H1 (cell line): ENCODE measurements around the gene AP5Z1.

ENCODE experiments used
- EP300 ChIP-seq, 2 experiments: IDR thresholded peaks; 1 replicate in 1 of 2; 2 replicates in 1 of 2; pipeline ENCODE4 v1.6.1; 2011 to 2012; ENCODE audit warnings: low read depth in 2 of 2, low read length in 2 of 2, mild to moderate bottlenecking in 2 of 2, borderline replicate concordance in 1 of 2, inconsistent platforms in 1 of 2, moderate library complexity in 1 of 2
- POLR2AphosphoS5 ChIP-seq: IDR thresholded peaks from 2 replicates; pipeline ENCODE4 v1.6.1; 2011; ENCODE audit warnings: low read depth, low read length
- TAF1 ChIP-seq: IDR thresholded peaks from 2 replicates; pipeline ENCODE4 v1.6.1; 2011; ENCODE audit warnings: mild to moderate bottlenecking, low read depth, low read length
- TF ChIP-seq, protein P1 (sequence below), 3 experiments: IDR thresholded peaks; 1 replicate in 2 of 3; 2 replicates in 1 of 3; pipeline versions ENCODE4 v1.5.1 to v1.6.1; 2011; ENCODE audit warnings: low read length in 3 of 3, mild to moderate bottlenecking in 3 of 3, inconsistent platforms in 2 of 3, low read depth in 1 of 3, moderate library complexity in 1 of 3; ENCODE audit not compliant: insufficient read depth in 1 of 3; ENCODE audit errors: control extremely low read depth in 1 of 3

DNA sequence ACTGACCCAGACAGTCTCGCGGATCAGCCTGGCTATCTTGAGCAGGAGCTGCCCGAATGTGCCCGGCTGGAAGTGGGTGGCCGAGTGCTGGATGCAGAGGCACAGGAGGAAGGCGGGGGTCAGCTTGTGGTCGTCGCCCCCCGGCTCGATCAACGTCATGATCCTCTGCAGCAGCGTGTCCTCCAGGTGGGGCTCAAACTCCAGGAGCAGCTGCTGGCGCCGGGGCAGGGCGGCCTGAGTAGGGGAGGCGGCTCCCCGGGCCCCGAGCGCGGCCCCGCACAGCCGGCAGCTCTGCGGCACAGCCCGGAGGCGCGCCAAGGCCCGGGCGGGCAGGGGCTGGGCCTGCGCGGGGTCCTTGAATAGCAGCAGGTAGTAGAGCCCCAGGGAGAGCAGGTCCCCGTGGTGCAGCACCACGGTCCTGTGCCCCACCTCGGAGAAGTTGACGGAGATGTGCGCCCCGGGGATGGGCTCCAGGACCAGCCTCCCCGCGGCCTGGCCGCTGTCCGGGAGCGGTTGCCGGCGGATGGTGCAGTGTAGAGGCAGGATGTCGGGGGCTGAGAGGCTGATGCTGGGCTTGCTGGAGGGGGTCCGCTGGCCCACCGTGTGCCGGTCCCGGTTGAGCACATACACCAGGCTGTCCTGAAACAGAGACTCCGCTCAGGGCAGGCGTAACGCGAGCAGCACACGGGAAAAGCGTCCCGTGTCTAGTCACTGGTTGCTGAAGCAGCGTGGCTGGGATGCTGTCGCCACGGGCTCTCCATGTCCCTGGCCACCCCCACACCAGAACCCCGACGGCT lies 59.4 kb downstream of the AP5Z1 start:
- TF ChIP-seq POLR2AphosphoS5 (no peak), EP300 (IDR thresholded peaks at IDR 0.05; ENCODE audit: borderline replicate concordance in 1 of 2, low read depth in 2 of 2, low read length in 2 of 2) (no peak), TAF1 (no peak)
- TF ChIP-seq, protein P1, sequence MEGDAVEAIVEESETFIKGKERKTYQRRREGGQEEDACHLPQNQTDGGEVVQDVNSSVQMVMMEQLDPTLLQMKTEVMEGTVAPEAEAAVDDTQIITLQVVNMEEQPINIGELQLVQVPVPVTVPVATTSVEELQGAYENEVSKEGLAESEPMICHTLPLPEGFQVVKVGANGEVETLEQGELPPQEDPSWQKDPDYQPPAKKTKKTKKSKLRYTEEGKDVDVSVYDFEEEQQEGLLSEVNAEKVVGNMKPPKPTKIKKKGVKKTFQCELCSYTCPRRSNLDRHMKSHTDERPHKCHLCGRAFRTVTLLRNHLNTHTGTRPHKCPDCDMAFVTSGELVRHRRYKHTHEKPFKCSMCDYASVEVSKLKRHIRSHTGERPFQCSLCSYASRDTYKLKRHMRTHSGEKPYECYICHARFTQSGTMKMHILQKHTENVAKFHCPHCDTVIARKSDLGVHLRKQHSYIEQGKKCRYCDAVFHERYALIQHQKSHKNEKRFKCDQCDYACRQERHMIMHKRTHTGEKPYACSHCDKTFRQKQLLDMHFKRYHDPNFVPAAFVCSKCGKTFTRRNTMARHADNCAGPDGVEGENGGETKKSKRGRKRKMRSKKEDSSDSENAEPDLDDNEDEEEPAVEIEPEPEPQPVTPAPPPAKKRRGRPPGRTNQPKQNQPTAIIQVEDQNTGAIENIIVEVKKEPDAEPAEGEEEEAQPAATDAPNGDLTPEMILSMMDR (IDR thresholded peaks at IDR 0.05; ENCODE audit: control extremely low read depth in 1 of 3, insufficient read depth in 1 of 3, low read depth in 1 of 3, low read length in 3 of 3), result no peak
